B cell (primary cell): ENCODE data around the gene PRDX1.

ENCODE experiments used
- EZH2 ChIP-seq: IDR thresholded peaks from 2 replicates; pipeline ENCODE4 v1.6.1; 2012; ENCODE audit warnings: borderline replicate concordance, low read depth, mild to moderate bottlenecking, moderate library complexity, low read length; ENCODE audit not compliant: insufficient read depth, poor library complexity, severe bottlenecking
- TF ChIP-seq, protein P1 (sequence below): fragments of 200-600 bp; IDR thresholded peaks from one replicate; pipeline ENCODE4 v1.8.0; 2022; ENCODE audit warnings: antibody characterized with exemption, mild to moderate bottlenecking

- TF ChIP-seq, protein P1, sequence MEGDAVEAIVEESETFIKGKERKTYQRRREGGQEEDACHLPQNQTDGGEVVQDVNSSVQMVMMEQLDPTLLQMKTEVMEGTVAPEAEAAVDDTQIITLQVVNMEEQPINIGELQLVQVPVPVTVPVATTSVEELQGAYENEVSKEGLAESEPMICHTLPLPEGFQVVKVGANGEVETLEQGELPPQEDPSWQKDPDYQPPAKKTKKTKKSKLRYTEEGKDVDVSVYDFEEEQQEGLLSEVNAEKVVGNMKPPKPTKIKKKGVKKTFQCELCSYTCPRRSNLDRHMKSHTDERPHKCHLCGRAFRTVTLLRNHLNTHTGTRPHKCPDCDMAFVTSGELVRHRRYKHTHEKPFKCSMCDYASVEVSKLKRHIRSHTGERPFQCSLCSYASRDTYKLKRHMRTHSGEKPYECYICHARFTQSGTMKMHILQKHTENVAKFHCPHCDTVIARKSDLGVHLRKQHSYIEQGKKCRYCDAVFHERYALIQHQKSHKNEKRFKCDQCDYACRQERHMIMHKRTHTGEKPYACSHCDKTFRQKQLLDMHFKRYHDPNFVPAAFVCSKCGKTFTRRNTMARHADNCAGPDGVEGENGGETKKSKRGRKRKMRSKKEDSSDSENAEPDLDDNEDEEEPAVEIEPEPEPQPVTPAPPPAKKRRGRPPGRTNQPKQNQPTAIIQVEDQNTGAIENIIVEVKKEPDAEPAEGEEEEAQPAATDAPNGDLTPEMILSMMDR = no peak
- no peak for TF ChIP-seq EZH2
Measured at GRCh38 chr1:45530632-45531135, 9.0 kb upstream of the PRDX1 start.
